ENCODE results near the gene BCL6. TPM values are rescaled to one million over a fixed set of nuclear protein-coding genes. Genes with fewer than 3 reads are reported as not detected.
A peak's percentile ranks its signal among the peaks of the same experiment; 100 is the strongest.

The BCL6 gene
- total and polyA plus RNA-seq, 10 of the 15 experiments (the other 5 are each of a cell fraction or from before 2014, with no cell fraction given): 0.04 to 0.85 (median 0.15) TPM

DNA sequence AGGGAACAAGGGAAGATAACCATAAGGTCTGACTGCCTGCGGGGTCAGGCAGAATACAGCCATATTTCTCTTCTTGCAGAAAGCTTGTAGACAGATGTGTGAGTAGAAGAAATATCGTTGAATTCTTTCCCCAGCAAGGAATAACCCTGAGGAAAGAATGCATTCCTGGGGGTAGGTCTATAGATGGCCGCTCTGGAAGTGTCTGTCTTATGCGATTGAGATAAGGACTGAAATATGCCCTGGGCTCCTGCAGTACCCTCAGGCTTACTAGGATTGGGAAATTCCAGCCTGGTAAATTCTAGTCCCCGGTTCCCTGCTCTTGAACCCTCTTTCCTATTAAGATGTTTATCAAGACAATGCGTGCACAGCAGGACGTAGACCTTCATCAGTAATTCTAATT is 59.3 kb downstream of the BCL6 start (continued):
- TF ChIP-seq ZZZ3 (IDR thresholded peaks at IDR 0.05; ENCODE audit: control insufficient read depth, insufficient read length, low read depth) (no peak), HCFC1 (IDR thresholded peaks at IDR 0.05; ENCODE audit: low read length) (no peak)

DNA sequence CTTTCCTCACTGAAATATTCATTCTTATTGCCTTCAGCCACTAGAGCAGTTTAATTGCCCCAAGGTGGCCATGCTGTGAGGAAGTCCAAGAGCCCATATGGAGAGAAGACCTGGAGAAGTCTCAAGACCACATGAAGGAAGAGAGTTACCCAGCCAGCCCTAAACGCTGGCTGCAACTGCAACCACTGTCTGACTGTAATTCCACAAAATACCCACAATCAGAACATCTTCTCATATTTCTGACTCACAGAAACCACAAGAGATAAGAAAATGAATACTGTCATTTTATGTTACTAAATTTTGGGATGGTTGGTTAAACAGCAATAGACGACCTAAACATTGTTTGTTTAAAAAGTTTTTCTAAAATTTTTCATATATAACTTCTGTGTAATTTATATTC is 60.4 kb downstream of the BCL6 start:
- no peak for ATAC-seq
- TF ChIP-seq RUNX3 (IDR thresholded peaks at IDR 0.05; ENCODE audit: low read length) (0 out of 2 replicates have a peak, but pooled peaks have one; percentile 25), HCFC1 (IDR thresholded peaks at IDR 0.05; ENCODE audit: low read length) (no peak)
- H3K4me3 ChIP-seq: no peak overlapping the region
- no peak overlapping the region for H3K27ac ChIP-seq (ENCODE audit: control insufficient read depth, insufficient read depth)
- CTCF ChIA-PET: interaction anchor here (0.8 to 20.7 kb wide), 4 partner anchors 13 to 364 kb away, joined by 3 to 519 read pairs (median 3); no protein-coding TSS in a partner anchor
- no peaks in the 10 kb centered on the region for H3K79me2 ChIP-seq (ENCODE audit: control insufficient read depth, insufficient read depth, low read length)
- no TSS peak for BruUV-seq (replicated peaks)
- no peaks in the 10 kb centered on the region for H3K4me1 ChIP-seq (ENCODE audit: control insufficient read depth, insufficient read depth, low read length)
- intact Hi-C loops (cut with micrococcal nuclease; ENCODE audit: unreplicated experiment): no loop called here
- WGBS (ENCODE audit: insufficient coverage, insufficient replicate concordance, low lambda C conversion rate, missing lambda C conversion rate): 14% methylated on average over 2 of the region's 2 CpGs
- POLR2A ChIA-PET: no interaction called here
- SMC1A ChIA-PET (ENCODE audit: uncharacterized antibody, unreplicated experiment): interaction anchor here (10.6 kb wide), 1 partner anchor 365 kb away, joined by 231 read pairs; no protein-coding TSS in a partner anchor
- no peaks in the 10 kb centered on the region for H3K27me3 ChIP-seq (replicated peaks in 1 of 2; ENCODE audit: control insufficient read depth in 2 of 2, insufficient read depth in 2 of 2, low read length in 1 of 2)
- no peaks in the 10 kb centered on the region for H3K9me3 ChIP-seq (replicated peaks; ENCODE audit: control insufficient read depth, insufficient read depth, low read length)
- H3K9ac ChIP-seq (ENCODE audit: control insufficient read depth, insufficient read depth, low read length): no peak overlapping the region
- no peaks in the 10 kb centered on the region; the same call in 1 of the 2 replicates for H4K20me1 ChIP-seq (ENCODE audit: control insufficient read depth, insufficient read depth)
- RAD21 ChIA-PET (ENCODE audit: unreplicated experiment): no interaction called here
- no peaks in the 10 kb centered on the region for H3K36me3 ChIP-seq (ENCODE audit: control insufficient read depth in 2 of 2, insufficient read depth in 2 of 2, low read length in 1 of 2)
- FAIRE-seq: no peak
- no peak overlapping the region for H2AFZ ChIP-seq (ENCODE audit: control insufficient read depth, low read depth, low read length)
- in situ Hi-C loops (cut with MboI): loop anchor here (5.0 kb wide), 1 partner anchor 368 kb away; no protein-coding TSS in a partner anchor
- no peak for DNase-seq (ENCODE audit: low read depth, low spot score)
- no peak overlapping the region for H3K4me2 ChIP-seq (ENCODE audit: control insufficient read depth, insufficient read depth)

DNA sequence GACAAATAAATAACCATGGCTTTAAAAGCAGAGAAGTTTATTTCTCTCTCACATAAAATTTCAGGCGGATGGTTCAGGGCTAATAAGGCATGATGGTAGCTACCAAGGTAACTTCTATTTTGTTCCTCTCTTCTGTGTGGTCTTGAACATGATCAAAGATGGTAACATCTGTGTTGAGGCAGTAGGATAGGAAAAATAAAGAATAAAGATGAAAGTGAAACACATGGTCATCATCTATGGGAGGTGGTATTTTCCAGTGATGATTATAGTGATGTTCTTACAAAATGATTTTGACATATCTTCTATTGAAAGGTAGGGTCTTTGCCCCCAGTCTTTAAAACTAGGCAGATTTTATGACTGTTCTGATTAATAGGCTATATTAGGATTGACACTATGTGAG is 60.8 kb downstream of the BCL6 start:
- Histone ChIP-seq H3K36me3 (ENCODE audit: control insufficient read depth in 2 of 2, insufficient read depth in 2 of 2, low read length in 1 of 2) (no peaks in the 10 kb centered on the region), H3K27me3 (replicated peaks in 1 of 2; ENCODE audit: control insufficient read depth in 2 of 2, insufficient read depth in 2 of 2, low read length in 1 of 2) (no peaks in the 10 kb centered on the region), H3K27ac (ENCODE audit: control insufficient read depth, insufficient read depth) (no peak overlapping the region), H3K79me2 (ENCODE audit: control insufficient read depth, insufficient read depth, low read length) (no peaks in the 10 kb centered on the region), H3K4me1 (ENCODE audit: control insufficient read depth, insufficient read depth, low read length) (no peaks in the 10 kb centered on the region), H3K9ac (ENCODE audit: control insufficient read depth, insufficient read depth, low read length) (no peak overlapping the region), H4K20me1 (ENCODE audit: control insufficient read depth, insufficient read depth) (no peaks in the 10 kb centered on the region; the same call in 1 of the 2 replicates), H3K4me2 (ENCODE audit: control insufficient read depth, insufficient read depth) (no peak overlapping the region), H2AFZ (ENCODE audit: control insufficient read depth, low read depth, low read length) (no peak overlapping the region), H3K9me3 (replicated peaks; ENCODE audit: control insufficient read depth, insufficient read depth, low read length) (no peaks in the 10 kb centered on the region), H3K4me3 (no peak overlapping the region)
- FAIRE-seq: no peak
- CTCF ChIA-PET: interaction anchor here (0.8 to 20.7 kb wide), 6 partner anchors 14 to 363 kb away, joined by 3 to 519 read pairs (median 4); no protein-coding TSS in a partner anchor
- in situ Hi-C loops (cut with MboI): loop anchor here (5.0 kb wide), 1 partner anchor 367 kb away; no protein-coding TSS in a partner anchor
- RAD21 ChIA-PET (ENCODE audit: unreplicated experiment): no interaction called here
- no TSS peak for BruUV-seq (replicated peaks)
- SMC1A ChIA-PET (ENCODE audit: uncharacterized antibody, unreplicated experiment): interaction anchor here (10.6 kb wide), 1 partner anchor 364 kb away, joined by 231 read pairs; no protein-coding TSS in a partner anchor
- 33% methylated on average over 1 of the region's 1 CpG for WGBS (ENCODE audit: insufficient coverage, insufficient replicate concordance, low lambda C conversion rate, missing lambda C conversion rate)
- intact Hi-C loops (cut with micrococcal nuclease; ENCODE audit: unreplicated experiment): no loop called here
- no peak for ATAC-seq
- TF ChIP-seq CHD2 (IDR thresholded peaks at IDR 0.05; ENCODE audit: borderline replicate concordance, low read depth, low read length): no peak
- TF ChIP-seq SREBF1 (IDR thresholded peaks at IDR 0.05; ENCODE audit: low read length): no peak
- no peak for TF ChIP-seq TBL1XR1 (IDR thresholded peaks at IDR 0.05; ENCODE audit: low read depth, low read length)
- TF ChIP-seq RUNX3 (IDR thresholded peaks at IDR 0.05; ENCODE audit: low read length): no peak
- TF ChIP-seq REST (IDR thresholded peaks at IDR 0.05; ENCODE audit: low read depth, low read length): no peak
- no peak for TF ChIP-seq FOXM1 (IDR thresholded peaks at IDR 0.05; ENCODE audit: low read depth, low read length)
- TF ChIP-seq JUND (IDR thresholded peaks at IDR 0.05; ENCODE audit: low read depth, low read length): no peak
- TF ChIP-seq SP1 (IDR thresholded peaks at IDR 0.05; ENCODE audit: low read depth, low read length): no peak
- TF ChIP-seq HDGF (IDR thresholded peaks at IDR 0.05): no peak
- TF ChIP-seq FOXK2 (IDR thresholded peaks at IDR 0.05): no peak
- no peak for DNase-seq (ENCODE audit: low read depth, low spot score)
- POLR2A ChIA-PET: no interaction called here
